ENCODE results near the gene PCSK5. TPM values are rescaled to one million over a fixed set of nuclear protein-coding genes. Genes with fewer than 3 reads are reported as not detected.

The PCSK5 gene
- total and polyA plus RNA-seq, 4 experiments from 2014 or later = 3.4 to 8.4 (median 6.5) TPM

GRCh38 chr9:76352026-76352620, 461.6 kb downstream of the PCSK5 start:
- Mint-ChIP-seq H3K27me3 (peaks cover 4 to 9% of the 10 kb centered on the region in 2 donors), H3K4me3 (no peak overlapping the region), H3K27ac (no peak overlapping the region), H3K4me1 (no peaks in the 10 kb centered on the region), H3K9me3 (no peaks in the 10 kb centered on the region), H3K36me3 (no peaks in the 10 kb centered on the region)
- H3K36me3 ChIP-seq (ENCODE audit: insufficient read depth, low read length) = no peaks in the 10 kb centered on the region
- no peak overlapping the region for H3K4me3 ChIP-seq (ENCODE audit: low read length in 2 of 2)
- H3K27ac ChIP-seq (ENCODE audit: low read depth, low read length) = no peak overlapping the region
- no peaks in the 10 kb centered on the region for H3K27me3 ChIP-seq (ENCODE audit: insufficient read depth, low read length)
- intact Hi-C loops (cut with micrococcal nuclease) = loop anchor here (5.0 kb wide), 1 partner anchor 755 kb away; no protein-coding TSS in a partner anchor
- no peak for DNase-seq
- no peaks in the 10 kb centered on the region for H3K4me1 ChIP-seq (ENCODE audit: insufficient read depth, low read length)
- H3K9me3 ChIP-seq (ENCODE audit: control insufficient read depth in 1 of 2, low read length in 2 of 2) = no peaks in the 10 kb centered on the region
- ChIA-PET CTCF (ENCODE audit: partially characterized antibody) (no interaction called here), POLR2A (ENCODE audit: partially characterized antibody) (no interaction called here)

GRCh38 chr9:76353280-76353679, 462.8 kb downstream of the PCSK5 start:
- Mint-ChIP-seq H3K4me3 (no peak overlapping the region), H3K4me1 (no peaks in the 10 kb centered on the region), H3K36me3 (no peaks in the 10 kb centered on the region), H3K27me3 (peaks cover 4 to 9% of the 10 kb centered on the region in 2 donors), H3K9me3 (no peaks in the 10 kb centered on the region), H3K27ac (no peak overlapping the region)
- POLR2A ChIA-PET (ENCODE audit: partially characterized antibody) = no interaction called here
- intact Hi-C loops (cut with micrococcal nuclease) = loop anchor here (5.0 kb wide), 1 partner anchor 754 kb away; no protein-coding TSS in a partner anchor
- CTCF ChIA-PET (ENCODE audit: partially characterized antibody) = no interaction called here
- Histone ChIP-seq H3K9me3 (ENCODE audit: control insufficient read depth in 1 of 2, low read length in 2 of 2) (no peaks in the 10 kb centered on the region), H3K36me3 (ENCODE audit: insufficient read depth, low read length) (no peaks in the 10 kb centered on the region), H3K4me3 (ENCODE audit: low read length in 2 of 2) (no peak overlapping the region), H3K27me3 (ENCODE audit: insufficient read depth, low read length) (no peaks in the 10 kb centered on the region), H3K4me1 (ENCODE audit: insufficient read depth, low read length) (no peaks in the 10 kb centered on the region), H3K27ac (ENCODE audit: low read depth, low read length) (no peak overlapping the region)
- no peak for DNase-seq

- intact Hi-C loops (cut with micrococcal nuclease) = loop anchor here (5.0 kb wide), 1 partner anchor 753 kb away; no protein-coding TSS in a partner anchor
- H3K27me3 Mint-ChIP-seq = peaks cover 6 to 9% of the 10 kb centered on the region in 2 donors
- no peak overlapping the region for H3K4me3 Mint-ChIP-seq
- H3K4me3 ChIP-seq (ENCODE audit: low read length in 2 of 2) = no peak overlapping the region
- no peak for DNase-seq
- ChIA-PET CTCF (ENCODE audit: partially characterized antibody) (no interaction called here), POLR2A (ENCODE audit: partially characterized antibody) (no interaction called here)
- H3K36me3 ChIP-seq (ENCODE audit: insufficient read depth, low read length) = no peaks in the 10 kb centered on the region
- no peaks in the 10 kb centered on the region for H3K9me3 Mint-ChIP-seq
- H3K27ac Mint-ChIP-seq = no peak overlapping the region
- H3K27me3 ChIP-seq (ENCODE audit: insufficient read depth, low read length) = no peaks in the 10 kb centered on the region
- H3K27ac ChIP-seq (ENCODE audit: low read depth, low read length) = no peak overlapping the region
- no peaks in the 10 kb centered on the region for H3K4me1 Mint-ChIP-seq
- H3K4me1 ChIP-seq (ENCODE audit: insufficient read depth, low read length) = no peaks in the 10 kb centered on the region
- H3K9me3 ChIP-seq (ENCODE audit: control insufficient read depth in 1 of 2, low read length in 2 of 2) = no peaks in the 10 kb centered on the region
- no peaks in the 10 kb centered on the region for H3K36me3 Mint-ChIP-seq
These were observed 463.7 kb downstream of the PCSK5 start for GRCh38 chr9:76354221-76354620.

GRCh38 chr9:76355886-76356285, 465.4 kb downstream of the PCSK5 start:
- CTCF ChIA-PET (ENCODE audit: partially characterized antibody) = no interaction called here
- Histone ChIP-seq H3K27me3 (ENCODE audit: insufficient read depth, low read length) (no peaks in the 10 kb centered on the region), H3K9me3 (ENCODE audit: control insufficient read depth in 1 of 2, low read length in 2 of 2) (no peaks in the 10 kb centered on the region), H3K36me3 (ENCODE audit: insufficient read depth, low read length) (no peaks in the 10 kb centered on the region), H3K27ac (ENCODE audit: low read depth, low read length) (no peak overlapping the region), H3K4me1 (ENCODE audit: insufficient read depth, low read length) (no peaks in the 10 kb centered on the region), H3K4me3 (ENCODE audit: low read length in 2 of 2) (no peak overlapping the region)
- H3K4me1 Mint-ChIP-seq = no peaks in the 10 kb centered on the region
- no peaks in the 10 kb centered on the region for H3K9me3 Mint-ChIP-seq
- no peak for DNase-seq
- H3K27me3 Mint-ChIP-seq = peaks cover 2 to 6% of the 10 kb centered on the region in 2 donors
- no peaks in the 10 kb centered on the region for H3K36me3 Mint-ChIP-seq
- H3K27ac Mint-ChIP-seq = no peak overlapping the region
- H3K4me3 Mint-ChIP-seq = no peak overlapping the region
- intact Hi-C loops (cut with micrococcal nuclease) = no loop called here
- POLR2A ChIA-PET (ENCODE audit: partially characterized antibody) = no interaction called here

- H3K4me3 ChIP-seq (ENCODE audit: low read length in 2 of 2) = no peak overlapping the region
- no peaks in the 10 kb centered on the region for H3K9me3 ChIP-seq (ENCODE audit: control insufficient read depth in 1 of 2, low read length in 2 of 2)
- no peak for DNase-seq
- Mint-ChIP-seq H3K27me3 (peaks cover 2 to 6% of the 10 kb centered on the region in 2 donors), H3K9me3 (no peaks in the 10 kb centered on the region), H3K27ac (no peak overlapping the region), H3K4me3 (no peak overlapping the region), H3K36me3 (no peaks in the 10 kb centered on the region), H3K4me1 (no peaks in the 10 kb centered on the region)
- no peaks in the 10 kb centered on the region for H3K27me3 ChIP-seq (ENCODE audit: insufficient read depth, low read length)
- H3K27ac ChIP-seq (ENCODE audit: low read depth, low read length) = no peak overlapping the region
- intact Hi-C loops (cut with micrococcal nuclease) = no loop called here
- H3K4me1 ChIP-seq (ENCODE audit: insufficient read depth, low read length) = no peaks in the 10 kb centered on the region
- no peaks in the 10 kb centered on the region for H3K36me3 ChIP-seq (ENCODE audit: insufficient read depth, low read length)
- POLR2A ChIA-PET (ENCODE audit: partially characterized antibody) = interaction anchor here (0.7 kb wide), 1 partner anchor 491 kb away, joined by 4 read pairs; no protein-coding TSS in a partner anchor
- CTCF ChIA-PET (ENCODE audit: partially characterized antibody) = no interaction called here
These were observed 467.1 kb downstream of the PCSK5 start for GRCh38 chr9:76357555-76357954.

- Mint-ChIP-seq H3K27me3 (peaks cover 2 to 5% of the 10 kb centered on the region in 2 donors), H3K36me3 (no peaks in the 10 kb centered on the region), H3K4me1 (no peaks in the 10 kb centered on the region), H3K4me3 (no peak overlapping the region), H3K27ac (peak overlapping the region in 1 of 7 donors; percentile 31), H3K9me3 (no peaks in the 10 kb centered on the region)
- H3K36me3 ChIP-seq (ENCODE audit: insufficient read depth, low read length) = no peaks in the 10 kb centered on the region
- H3K27me3 ChIP-seq (ENCODE audit: insufficient read depth, low read length) = no peaks in the 10 kb centered on the region
- H3K9me3 ChIP-seq (ENCODE audit: control insufficient read depth in 1 of 2, low read length in 2 of 2) = no peaks in the 10 kb centered on the region
- intact Hi-C loops (cut with micrococcal nuclease) = no loop called here
- POLR2A ChIA-PET (ENCODE audit: partially characterized antibody) = no interaction called here
- DNase-seq = no peak
- no peak overlapping the region for H3K27ac ChIP-seq (ENCODE audit: low read depth, low read length)
- H3K4me3 ChIP-seq (ENCODE audit: low read length in 2 of 2) = no peak overlapping the region
- no peaks in the 10 kb centered on the region for H3K4me1 ChIP-seq (ENCODE audit: insufficient read depth, low read length)
- CTCF ChIA-PET (ENCODE audit: partially characterized antibody) = no interaction called here
These were observed 468.3 kb downstream of the PCSK5 start for GRCh38 chr9:76358628-76359280.

GRCh38 chr9:76359365-76359764, 468.9 kb downstream of the PCSK5 start:
- no peak for DNase-seq
- Histone ChIP-seq H3K4me1 (ENCODE audit: insufficient read depth, low read length) (no peaks in the 10 kb centered on the region), H3K9me3 (ENCODE audit: control insufficient read depth in 1 of 2, low read length in 2 of 2) (no peaks in the 10 kb centered on the region), H3K4me3 (ENCODE audit: low read length in 2 of 2) (no peak overlapping the region), H3K27ac (ENCODE audit: low read depth, low read length) (no peak overlapping the region), H3K36me3 (ENCODE audit: insufficient read depth, low read length) (no peaks in the 10 kb centered on the region), H3K27me3 (ENCODE audit: insufficient read depth, low read length) (no peaks in the 10 kb centered on the region)
- no peaks in the 10 kb centered on the region for H3K9me3 Mint-ChIP-seq
- intact Hi-C loops (cut with micrococcal nuclease) = no loop called here
- H3K4me1 Mint-ChIP-seq = no peaks in the 10 kb centered on the region
- H3K4me3 Mint-ChIP-seq = no peak overlapping the region
- no peak overlapping the region for H3K27ac Mint-ChIP-seq
- peaks cover 2 to 5% of the 10 kb centered on the region in 2 donors for H3K27me3 Mint-ChIP-seq
- H3K36me3 Mint-ChIP-seq = no peaks in the 10 kb centered on the region
- ChIA-PET CTCF (ENCODE audit: partially characterized antibody) (no interaction called here), POLR2A (ENCODE audit: partially characterized antibody) (no interaction called here)

Data from CD4-positive, alpha-beta memory T cell (primary cell).